Stimulated activated CD4-positive, alpha-beta T cell treated with anti-CD3 and anti-CD28 coated beads, TNF-alpha, amount 100 ng/mL, for 48 hours (primary cell): ENCODE data around the gene FOXE1.

Experiments
- DNase-seq, 3 donors: peaks; one replicate each; pipeline ENCODE4 v3.0.0-alpha.2; 2020; ENCODE audit warnings: low read depth in 3 of 3

The FOXE1 gene

DNA sequence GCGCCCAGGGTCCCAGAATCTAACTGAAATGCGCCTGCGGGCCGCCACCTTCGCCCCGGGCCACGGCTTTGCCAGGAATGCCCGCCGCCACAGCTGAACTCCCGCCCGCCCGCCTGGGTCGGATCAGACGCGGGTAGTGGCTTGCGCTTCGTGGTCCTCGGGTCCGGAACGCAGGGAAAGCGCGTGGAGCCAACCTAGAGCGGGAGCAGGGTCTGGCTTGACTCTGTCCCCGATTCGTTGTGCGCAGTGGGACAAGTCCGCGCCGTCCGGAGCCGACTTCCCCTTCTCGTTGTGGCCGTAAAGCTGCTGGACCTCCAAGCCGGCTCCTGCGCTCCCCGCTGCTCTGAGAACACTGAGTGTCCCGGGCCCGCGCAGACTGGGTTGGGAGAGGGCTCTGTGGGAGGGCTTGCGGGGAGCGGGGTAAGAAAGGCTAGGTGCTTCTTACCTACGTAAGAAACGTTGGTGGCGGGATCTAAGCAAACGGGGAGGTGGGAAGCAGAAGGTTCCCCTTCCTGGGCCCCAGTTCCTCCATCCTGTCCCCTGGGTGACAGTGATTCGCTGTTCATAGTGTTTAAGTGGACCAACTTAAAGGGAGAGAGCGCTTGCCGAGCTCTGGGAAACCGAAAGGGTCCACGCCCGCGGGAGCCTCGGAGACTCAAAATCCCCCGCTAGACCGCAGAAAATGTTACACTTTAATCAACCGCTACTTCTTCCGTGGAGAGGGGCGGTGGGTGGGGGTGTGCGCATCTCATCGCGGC, 4.4 kb upstream of the FOXE1 start:
- no peak for DNase-seq

- DNase-seq: no peak
Measured at GRCh38 chr9:97849980-97850379, 3.0 kb upstream of the FOXE1 start.

DNA sequence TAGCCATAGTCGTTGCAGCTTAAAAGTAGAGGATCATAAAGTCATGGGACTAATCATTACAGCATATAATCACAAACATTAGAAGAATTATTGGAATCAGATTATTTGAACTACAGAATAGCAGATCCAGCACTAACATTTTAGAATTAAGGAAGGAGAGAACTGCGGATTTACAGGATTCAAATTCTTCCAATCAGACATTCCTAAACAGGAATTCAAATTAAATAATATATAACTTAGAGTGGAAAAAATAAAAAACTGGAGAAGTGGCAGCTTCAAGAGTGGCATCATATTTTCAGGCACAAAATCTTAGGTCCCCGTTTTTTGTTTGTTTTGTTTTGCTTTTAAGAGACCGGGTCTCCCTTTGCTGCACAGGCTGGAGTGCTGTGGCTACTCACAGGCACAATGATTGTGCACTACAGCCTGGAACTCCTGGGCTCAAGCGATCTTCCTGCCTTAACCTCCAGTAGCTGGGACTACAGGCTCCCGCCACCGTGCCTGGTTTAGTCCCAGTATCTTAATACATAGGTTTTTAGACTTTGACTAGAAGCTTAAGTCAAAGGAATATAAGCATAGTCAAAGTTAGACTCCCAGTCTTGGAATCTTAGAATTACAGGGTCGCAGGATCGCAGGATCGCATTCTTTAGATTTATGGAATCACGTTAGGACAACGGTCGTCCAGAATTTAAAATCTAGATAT, 2.1 kb upstream of the FOXE1 start:
- DNase-seq: no peak

GRCh38 chr9:97851446-97851883, 1.6 kb upstream of the FOXE1 start:
- DNase-seq: no peak

DNA sequence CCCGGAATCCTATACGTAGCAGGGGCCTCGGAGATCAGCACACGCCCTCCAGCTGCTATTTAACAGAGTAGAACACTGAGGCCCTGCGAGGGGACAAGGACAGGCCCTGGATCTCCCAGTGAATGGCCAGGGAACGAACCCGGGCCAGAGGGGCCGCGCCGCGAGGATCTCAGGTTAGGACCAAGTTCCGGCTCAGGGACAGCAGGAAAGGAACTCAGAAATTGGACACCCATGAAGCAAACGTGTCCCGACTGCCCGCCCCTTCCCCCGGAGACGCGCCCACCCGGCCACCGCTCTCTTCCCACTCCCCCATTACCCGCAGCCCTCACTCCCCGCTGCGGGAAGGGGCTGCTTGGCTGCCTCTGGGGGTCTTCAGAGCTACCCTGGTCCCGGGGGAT, 1.0 kb upstream of the FOXE1 start:
- no peak for DNase-seq

DNA sequence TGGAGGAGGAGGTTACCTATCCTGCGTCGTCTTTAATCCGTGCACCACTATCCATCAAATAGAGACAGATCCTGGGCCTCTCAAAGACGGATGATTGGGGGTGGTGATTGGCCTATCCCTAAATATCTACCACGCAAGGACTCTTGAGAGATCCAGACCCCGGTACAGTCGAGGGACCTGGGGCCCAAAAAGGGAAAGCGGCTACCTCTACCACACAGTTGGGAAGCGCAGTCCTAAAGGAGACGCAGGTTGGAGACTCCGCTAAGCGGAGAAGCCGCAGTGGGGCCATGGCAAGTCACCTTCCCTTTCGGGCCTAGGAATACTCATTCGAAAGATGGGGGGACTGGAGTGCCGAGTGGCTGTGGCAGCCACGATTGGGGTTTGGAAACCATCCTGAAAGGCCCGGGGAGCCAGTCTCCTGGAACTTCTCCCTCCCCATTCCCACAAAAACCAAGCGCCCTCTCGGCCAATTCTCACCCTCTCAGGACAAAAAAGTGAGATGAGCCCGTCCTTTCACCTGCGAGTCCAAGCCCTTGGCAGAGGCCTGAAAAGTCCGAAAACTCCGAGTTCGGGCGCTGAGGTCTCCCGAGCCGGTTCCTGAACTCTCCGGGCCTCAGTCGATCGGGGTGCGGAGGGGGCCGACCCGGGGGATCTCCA, 499 bp upstream of the FOXE1 start:
- no peak for DNase-seq

DNA sequence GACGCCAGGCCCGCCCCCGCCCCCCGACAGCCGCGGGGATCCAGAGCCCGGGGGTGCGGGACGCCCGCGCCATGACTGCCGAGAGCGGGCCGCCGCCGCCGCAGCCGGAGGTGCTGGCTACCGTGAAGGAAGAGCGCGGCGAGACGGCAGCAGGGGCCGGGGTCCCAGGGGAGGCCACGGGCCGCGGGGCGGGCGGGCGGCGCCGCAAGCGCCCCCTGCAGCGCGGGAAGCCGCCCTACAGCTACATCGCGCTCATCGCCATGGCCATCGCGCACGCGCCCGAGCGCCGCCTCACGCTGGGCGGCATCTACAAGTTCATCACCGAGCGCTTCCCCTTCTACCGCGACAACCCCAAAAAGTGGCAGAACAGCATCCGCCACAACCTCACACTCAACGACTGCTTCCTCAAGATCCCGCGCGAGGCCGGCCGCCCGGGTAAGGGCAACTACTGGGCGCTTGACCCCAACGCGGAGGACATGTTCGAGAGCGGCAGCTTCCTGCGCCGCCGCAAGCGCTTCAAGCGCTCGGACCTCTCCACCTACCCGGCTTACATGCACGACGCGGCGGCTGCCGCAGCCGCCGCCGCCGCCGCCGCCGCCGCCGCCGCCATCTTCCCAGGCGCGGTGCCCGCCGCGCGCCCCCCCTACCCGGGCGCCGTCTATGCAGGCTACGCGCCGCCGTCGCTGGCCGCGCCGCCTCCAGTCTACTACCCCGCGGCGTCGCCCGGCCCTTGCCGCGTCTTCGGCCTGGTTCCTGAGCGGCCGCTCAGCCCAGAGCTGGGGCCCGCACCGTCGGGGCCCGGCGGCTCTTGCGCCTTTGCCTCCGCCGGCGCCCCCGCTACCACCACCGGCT, 1.0 kb downstream of the FOXE1 start:
- DNase-seq: peak; percentile 35 to 53 (median 38)

DNA sequence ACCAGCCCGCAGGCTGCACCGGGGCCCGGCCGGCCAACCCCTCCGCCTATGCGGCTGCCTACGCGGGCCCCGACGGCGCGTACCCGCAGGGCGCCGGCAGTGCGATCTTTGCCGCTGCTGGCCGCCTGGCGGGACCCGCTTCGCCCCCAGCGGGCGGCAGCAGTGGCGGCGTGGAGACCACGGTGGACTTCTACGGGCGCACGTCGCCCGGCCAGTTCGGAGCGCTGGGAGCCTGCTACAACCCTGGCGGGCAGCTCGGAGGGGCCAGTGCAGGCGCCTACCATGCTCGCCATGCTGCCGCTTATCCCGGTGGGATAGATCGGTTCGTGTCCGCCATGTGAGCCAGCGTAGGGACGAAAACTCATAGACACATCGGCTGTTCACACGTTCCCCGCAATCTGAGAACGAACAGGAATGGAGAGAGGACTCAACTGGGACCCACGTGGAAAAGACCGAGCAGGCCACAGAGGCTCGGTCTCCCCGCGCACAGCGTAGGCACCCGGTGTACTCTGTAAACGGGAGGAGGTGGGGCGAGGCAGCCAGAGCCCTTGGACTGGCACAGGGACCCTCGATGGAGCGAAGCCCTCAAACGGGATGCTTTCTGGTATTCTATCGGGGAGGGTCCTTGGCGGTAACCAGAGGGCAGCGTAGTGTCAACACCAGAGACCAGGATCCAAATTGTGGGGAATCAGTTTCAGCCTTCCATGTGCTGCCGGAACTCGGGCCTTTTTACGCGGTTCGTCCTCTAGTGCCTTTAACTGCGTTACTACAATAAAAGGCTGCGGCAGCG, 1.9 kb downstream of the FOXE1 start:
- DNase-seq: no peak

GRCh38 chr9:97855486-97855875, 2.5 kb downstream of the FOXE1 start:
- DNase-seq: no peak

- DNase-seq: no peak
Measured at GRCh38 chr9:97855899-97856298, 2.9 kb downstream of the FOXE1 start.

DNA sequence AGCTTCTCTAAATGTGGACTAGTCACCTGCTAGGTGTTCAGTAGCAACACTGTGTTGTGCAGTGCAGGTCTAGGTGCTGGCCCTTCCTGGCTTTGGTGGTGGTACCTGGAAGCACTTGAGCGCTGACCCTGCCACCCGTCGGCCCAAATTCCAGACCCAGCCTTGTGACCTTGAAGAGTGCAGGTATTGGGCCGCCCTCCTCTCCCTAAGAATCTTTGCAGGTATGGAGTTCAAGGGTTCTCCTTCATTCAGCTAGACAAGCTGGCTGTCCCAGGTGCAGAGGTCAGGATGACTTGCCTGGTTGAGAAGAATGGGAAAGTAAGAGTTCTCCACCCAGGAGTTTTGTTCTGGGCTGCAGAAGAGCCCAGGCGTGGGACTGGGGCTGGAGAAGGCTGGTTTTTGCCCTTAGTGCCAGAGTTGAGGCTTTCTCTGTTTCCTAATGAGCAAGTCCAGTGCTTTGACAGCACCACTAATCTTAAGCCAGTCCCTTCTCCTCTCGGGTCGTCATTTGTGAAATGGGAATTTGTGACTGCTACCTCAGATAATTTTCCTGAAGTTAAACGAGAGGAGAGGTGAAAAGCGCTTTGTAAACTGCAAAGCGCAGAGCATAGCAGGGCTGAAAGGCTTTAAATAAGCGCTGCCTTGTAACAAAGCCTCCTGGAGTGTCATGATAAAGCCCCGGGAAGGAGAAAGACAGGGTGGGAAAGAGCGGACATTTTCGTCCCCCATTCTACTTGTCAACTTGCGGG, 4.0 kb downstream of the FOXE1 start:
- DNase-seq: no peak

DNA sequence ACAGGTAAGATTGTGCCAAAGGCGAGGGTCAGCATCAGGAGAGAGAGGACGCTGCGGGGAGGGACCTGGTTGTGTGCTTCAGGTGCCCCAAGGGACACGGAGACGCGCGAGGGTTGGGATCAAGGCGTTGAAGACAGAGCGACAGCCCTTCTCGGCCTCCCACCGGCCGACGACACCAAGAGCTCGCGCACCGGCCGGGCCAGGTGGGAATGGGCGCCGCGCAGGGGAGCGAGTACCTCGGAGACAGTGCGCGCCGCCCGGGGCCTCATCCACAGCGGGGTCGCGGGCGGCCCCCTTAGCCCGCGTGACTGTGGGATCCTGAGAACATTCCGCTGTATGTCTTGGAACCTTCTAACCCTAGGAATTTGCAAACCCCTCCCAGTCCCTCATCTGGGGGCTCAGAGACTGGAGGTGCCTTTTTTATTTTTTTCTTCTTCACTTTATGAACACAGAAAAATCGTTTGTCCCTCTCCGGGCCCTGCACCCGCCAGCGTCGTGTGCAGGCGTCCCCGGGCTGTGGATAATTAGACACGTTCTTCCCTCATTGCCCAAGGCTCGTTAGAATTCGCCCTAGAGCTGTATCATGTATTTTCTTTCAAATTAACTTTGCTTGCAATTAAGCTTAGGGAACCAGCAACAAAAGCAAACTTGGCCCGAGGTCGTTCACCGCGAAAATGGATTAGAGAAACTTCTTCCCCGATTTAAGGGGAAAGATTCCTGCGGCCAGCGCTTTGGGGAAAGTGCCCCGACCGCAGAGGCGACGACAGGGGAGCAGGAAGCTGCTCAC, 4.8 kb downstream of the FOXE1 start:
- no peak for DNase-seq

DNA sequence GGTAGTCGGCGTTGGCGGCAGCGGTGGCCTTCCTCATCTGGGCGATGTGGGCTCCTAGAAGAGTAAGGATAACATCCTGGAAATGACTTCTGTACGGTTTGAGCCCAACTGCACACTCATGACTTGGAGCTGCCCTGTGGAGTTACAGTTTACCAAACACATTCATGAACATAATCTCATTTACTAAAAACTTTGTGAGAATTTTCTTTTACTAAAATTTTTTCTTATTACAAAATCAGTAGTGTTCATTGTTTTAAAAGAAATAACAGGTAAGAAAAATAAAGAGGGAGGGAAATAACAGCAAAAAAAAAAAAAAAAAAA, 5.3 kb downstream of the FOXE1 start:
- no peak for DNase-seq

- DNase-seq: no peak
Measured at GRCh38 chr9:97858826-97859225, 5.8 kb downstream of the FOXE1 start.

DNA sequence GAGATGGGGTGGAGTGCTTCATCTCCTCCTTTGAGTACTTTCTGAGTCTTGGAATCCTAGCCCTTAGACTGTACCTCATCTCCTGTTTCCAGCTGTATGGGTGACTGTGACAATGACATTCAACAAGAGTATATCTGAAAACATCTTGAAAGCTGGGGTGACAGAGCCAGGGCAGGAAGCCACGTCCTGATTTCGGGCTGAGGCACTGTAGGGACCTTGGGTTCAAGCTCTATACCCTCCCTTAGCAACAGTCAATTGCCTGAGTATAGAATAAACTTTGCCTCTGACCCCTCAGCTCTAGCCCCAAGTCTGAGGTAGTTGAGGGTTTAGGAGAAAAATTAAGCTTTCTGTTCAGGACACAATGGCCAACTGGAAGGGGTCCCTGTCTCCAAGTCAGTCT, 6.3 kb downstream of the FOXE1 start:
- no peak for DNase-seq

DNA sequence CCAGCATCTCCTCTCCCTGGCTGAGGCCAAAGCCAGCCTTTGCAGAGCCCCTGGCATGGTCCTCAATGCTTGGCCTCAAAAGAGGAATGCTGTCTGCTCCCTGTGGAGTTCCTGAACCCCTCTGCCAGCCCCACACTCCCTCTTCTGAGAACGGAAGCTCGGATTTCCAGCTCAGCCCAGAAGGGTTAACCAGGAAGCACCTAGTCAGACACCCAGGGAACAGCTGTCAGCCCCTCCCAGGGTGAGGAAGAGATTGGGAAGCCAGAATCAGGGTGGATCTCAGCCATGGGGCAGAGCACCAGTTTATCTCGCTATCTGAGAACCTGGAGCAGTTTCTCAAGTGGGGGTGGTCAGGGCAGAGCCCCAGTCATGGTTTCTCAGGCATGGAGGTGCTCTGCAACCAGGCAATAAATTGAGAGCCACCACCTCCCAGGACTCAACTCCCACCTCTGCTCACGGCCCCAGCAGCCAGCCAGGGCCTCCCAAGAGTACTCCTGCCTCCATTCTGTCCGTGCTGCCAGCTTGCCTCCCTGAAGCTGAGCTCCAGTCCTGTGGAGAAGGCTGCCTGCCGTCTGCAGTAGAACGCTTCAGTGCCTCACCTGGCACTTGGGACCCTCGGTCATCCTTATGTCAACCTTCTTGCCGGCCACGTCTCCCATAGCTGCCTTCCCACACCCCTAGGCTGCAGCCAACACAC, 7.6 kb downstream of the FOXE1 start:
- no peak for DNase-seq

GRCh38 chr9:97861148-97861475, 8.1 kb downstream of the FOXE1 start:
- DNase-seq: no peak

- no peak for DNase-seq
Measured at GRCh38 chr9:97863314-97863713, 10.3 kb downstream of the FOXE1 start.

- no peak for DNase-seq
Measured at GRCh38 chr9:97864396-97864795, 11.4 kb downstream of the FOXE1 start.
